MG63 (cell line): ENCODE measurements around the gene CLTCL1. TPM values are rescaled to one million over a fixed set of nuclear protein-coding genes. Genes with fewer than 3 reads are reported as not detected.

Experiments
- total RNA-seq: library from RNA; depleted of rRNA; stranded (reverse); fragments of >200 nt; shearing (Covaris generic); gene quantifications from 2 replicates; pipeline ENCODE4 v1.2.3, GENCODE V29; 2014; ENCODE audit warnings: low replicate concordance; rRNA removed

The CLTCL1 gene
- total RNA-seq, 1 experiment from 2014 or later = 1.5 TPM

Other genes with a start within 250 kb of the CLTCL1 start
- 17.8 and 26.5 TPM in 2 replicates for gene DGCR2, start 169.3 kb downstream of the CLTCL1 start, total RNA-seq
- not detected in 2 replicates for gene TSSK2, start 160.4 kb downstream of the CLTCL1 start, total RNA-seq
- gene ESS2, start 147.1 kb downstream of the CLTCL1 start, total RNA-seq = 19.0 and 19.5 TPM in 2 replicates
- not detected in 2 replicates for gene GSC2, start 141.4 kb downstream of the CLTCL1 start, total RNA-seq
- 44.7 and 55.9 TPM in 2 replicates for gene SLC25A1, start 113.0 kb downstream of the CLTCL1 start, total RNA-seq
- 19.8 and 22.1 TPM in 2 replicates for gene HIRA, start 140.0 kb upstream of the CLTCL1 start, total RNA-seq
- 56.2 and 80.2 TPM in 2 replicates for gene MRPL40, start 140.8 kb upstream of the CLTCL1 start, total RNA-seq
- gene C22orf39, start 156.0 kb upstream of the CLTCL1 start, total RNA-seq = 33.0 and 38.7 TPM in 2 replicates
- 128 and 161 TPM in 2 replicates for gene UFD1, start 187.5 kb upstream of the CLTCL1 start, total RNA-seq
- gene CDC45, start 188.2 kb upstream of the CLTCL1 start, total RNA-seq = 81.8 and 89.1 TPM in 2 replicates
- gene CLDN5, start 232.7 kb upstream of the CLTCL1 start, total RNA-seq = not detected in 2 replicates